HG03175 (cell line): ENCODE results near the gene NLRP3.

Source experiments
- ATAC-seq: cut with Tn5 transposase; IDR thresholded peaks from one replicate; pipeline ENCODE4 v1.9.1; 2021; ENCODE audit warnings: mild to moderate bottlenecking, moderate library complexity; ENCODE audit not compliant: unreplicated experiment

Gene NLRP3

DNA sequence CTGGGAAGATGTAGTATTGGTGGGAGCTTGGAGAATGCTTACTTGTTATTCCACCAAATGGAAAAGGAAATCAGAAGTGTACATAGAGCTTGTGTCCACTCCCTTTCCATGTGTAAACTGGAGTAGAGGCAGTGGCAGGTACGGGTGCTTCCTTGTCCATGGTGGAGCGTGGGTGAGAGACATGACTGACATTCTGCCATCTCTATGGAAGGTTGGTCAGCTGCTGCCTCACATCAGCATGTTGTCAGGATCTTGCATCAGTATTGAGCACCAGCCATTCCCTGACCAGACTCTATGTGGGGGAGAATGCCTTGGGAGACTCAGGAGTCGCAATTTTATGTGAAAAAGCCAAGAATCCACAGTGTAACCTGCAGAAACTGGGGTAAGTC, 19.8 kb downstream of the NLRP3 start:
- no peak for ATAC-seq

DNA sequence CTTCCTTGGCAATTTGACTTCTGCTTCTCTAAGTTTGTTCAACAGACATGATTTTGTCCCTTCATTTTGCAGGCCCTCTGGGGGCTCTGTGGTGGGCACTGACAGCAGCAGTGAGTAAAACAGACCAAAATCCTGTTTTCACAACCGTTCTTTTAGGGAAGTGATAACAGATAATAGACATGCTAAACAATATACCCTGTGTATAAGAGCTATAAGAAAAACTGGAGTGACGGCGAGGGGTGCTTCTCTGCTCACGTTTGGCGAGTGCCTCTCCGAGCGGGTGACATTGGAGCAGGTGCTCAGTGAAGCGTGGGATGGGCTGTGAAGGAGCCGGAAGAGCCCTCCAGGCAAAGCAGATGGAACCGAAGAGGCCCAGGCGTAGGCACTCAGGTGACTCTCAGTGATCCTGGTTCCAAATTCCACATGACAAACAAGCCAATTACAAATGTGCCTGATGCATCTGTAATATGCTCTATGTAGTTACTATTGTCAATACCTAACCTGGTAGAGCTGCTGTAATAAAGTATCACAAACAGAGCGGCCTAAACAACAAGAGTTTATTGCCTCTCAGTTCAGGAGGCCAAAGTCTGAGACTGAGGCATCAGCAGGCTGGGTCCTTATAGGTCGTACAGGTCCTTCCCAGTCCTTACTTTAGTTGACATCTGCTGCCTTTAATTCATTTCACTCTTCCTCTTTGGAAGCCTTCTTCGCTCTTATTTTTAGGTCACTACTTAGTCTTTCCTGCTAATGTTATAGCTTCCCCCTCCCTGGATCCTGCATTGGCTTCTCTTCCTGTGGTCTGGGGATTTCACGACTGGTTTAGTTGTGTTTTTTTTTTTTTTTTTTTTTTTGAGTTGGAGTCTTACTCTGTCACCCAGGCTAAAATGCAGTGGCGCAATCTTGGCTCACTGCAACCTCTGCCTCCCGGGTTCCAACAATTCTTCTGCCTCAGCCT, 21.9 kb downstream of the NLRP3 start:
- no peak for ATAC-seq

DNA sequence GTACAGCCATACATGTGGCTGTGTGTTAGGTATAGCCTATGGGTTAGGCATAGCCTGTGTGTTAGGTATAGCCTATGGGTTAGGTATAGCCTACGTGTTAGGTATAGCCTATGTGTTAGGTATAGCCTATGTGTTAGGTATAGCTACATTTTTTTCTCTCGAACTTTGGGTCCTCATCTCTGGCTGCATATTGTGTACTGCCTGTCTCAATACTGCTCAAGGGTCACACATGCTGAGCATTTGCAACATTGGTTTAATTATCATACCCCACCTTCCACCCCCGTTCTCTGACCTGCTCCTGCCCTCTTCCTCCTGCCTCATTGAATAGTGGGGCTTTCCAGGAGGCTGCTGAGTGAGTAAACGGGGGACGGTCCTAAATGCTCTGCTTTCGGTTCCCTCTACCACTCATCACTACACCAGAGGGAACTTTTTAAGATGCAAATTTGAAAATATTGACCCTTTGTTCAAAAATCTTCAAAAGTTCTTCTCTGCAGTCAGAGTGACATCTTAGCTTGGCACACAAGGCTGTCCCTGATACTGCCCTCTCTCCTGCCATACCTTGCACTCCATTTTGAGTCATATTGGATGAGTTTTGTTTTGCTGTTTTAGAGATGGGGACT, 24.1 kb downstream of the NLRP3 start:
- peak; percentile 94 for ATAC-seq

DNA sequence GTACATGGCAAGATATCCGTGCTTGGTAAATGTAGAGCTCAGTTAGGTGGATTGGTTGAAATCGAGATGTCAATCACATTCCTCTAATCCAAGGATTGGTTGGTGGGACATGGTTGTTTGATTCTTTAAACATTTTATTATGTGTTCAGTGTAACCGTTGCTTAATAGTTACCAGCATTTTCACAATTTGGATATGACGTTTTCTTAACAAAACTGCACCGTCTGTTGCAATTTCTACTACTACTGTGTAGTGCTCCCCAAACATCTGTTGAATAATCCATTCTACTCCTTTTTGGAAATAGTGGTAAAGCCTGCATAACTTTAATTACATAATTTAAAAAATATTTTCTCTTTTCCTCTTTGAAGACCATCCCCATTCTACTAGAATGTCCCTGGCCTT, 25.6 kb downstream of the NLRP3 start:
- no peak for ATAC-seq

DNA sequence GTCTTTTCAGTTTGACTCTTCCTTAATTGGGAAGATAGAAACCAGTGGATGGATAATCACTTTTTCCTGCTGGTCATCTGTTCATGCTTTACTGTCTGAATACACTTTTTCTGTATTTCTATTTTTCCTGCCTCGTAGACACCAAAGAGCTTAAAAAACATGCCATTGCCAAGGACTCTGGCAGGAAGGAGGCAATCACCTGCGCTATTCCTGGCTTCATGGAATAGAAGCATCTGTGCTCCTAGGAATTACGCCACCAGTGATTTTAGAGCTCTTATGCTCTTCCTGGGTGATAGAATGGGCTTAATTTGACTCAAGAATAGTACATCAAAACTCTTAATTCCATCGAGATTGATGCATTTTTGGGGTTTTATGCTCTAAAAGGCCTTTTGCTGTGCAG, 26.2 kb downstream of the NLRP3 start:
- ATAC-seq: no peak

DNA sequence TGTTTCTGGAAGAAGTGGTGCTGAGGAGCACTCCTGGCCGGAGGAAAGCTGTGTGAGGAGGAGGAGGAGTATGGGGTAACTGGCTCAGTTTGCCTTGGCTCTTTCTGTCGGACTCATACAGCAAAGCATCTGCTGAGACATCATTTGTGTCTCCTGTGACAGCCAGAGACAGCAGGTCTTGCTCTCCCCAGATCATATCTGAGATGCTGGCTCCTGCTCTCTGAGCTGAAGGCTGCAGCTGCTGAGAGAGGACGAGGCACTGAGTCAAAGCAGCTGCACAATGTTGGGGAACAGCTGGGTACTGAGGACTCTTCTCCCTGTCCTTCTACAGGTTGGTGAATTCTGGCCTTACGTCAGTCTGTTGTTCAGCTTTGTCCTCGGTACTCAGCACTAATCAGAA, 27.7 kb downstream of the NLRP3 start:
- no peak for ATAC-seq

DNA sequence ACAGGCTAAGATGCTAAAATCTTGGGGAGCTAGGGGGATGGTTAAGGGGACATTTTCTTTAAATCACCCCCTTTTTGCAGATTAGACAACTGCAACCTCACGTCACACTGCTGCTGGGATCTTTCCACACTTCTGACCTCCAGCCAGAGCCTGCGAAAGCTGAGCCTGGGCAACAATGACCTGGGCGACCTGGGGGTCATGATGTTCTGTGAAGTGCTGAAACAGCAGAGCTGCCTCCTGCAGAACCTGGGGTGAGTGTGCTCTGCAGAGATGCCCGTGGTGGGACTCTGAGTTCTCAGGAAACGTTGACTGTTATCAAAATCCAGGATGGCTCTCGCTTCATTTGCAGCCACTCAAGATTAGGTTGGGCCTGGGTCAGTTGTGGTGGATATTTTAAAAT, 28.6 kb downstream of the NLRP3 start:
- ATAC-seq: no peak

DNA sequence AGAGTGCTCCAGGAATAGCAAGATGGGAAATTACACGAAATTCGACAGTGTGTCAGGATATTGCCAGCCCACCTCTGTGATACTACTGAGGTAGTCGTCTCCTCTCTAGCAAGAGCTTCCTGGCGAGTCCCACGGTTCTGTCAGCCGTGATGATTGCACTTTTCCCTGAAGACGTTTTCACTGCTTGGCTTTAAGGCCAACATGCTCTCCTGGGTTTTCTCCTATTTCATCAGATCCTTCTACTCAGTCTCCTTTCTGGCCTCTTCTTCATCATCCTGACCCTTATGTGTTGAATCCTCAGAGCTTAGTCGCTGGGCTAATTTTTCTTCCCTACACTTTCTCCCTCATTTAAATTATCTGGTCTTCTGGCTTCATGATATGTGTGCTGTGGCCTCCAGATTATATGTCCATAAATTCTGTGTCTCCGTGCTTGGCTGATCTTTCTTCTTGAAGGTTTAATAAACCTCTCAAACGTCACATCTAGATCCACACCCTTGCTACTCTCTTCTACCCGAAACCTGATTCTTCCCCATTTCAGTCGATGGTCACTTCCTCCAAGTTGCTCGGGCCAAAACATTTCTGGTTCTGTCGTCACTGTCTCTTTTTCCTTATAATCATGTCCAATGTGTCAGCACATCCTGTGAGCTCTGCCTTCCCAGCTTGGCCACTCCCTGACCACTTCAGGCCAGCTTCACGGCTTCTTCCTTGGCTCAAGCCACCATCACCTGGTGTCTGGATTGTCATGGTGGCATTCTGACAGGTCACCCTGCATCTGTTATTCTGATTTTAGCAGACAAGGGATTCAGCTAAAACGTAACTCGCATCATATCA, 29.8 kb downstream of the NLRP3 start:
- ATAC-seq: no peak

DNA sequence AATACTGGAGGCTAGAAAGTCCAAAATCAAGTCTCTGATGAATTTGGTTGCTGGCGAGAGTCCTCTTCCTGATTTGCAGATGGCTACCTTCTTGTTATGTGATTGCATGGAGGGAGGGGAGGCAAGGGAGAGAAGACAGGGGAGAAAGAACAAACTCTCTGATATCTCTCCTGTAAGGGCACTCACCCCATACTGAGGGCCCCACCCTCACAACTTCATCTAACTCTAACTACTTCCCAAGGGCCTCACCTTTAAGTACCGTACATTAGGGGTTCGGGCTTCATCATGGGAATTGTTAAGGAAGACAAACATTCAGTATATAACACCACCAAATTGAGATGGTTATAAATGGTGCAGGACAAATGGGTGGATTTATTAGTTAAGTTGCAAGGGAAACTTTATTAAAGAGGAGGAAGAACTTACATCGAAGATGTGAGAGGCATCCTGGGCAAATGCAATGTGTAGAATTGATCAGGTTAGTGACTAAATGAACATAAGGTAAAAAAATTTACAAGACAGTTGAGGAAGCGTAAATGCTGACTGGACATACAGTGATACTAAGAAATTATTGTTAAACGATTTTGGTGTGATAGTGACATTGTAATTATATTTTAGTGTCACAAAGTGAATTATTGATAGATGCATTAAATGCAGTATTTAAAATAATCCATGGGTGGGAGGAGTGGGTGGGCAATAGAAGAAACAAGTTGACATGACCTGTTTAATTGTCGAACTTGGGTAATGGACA, 31.4 kb downstream of the NLRP3 start:
- no peak for ATAC-seq

DNA sequence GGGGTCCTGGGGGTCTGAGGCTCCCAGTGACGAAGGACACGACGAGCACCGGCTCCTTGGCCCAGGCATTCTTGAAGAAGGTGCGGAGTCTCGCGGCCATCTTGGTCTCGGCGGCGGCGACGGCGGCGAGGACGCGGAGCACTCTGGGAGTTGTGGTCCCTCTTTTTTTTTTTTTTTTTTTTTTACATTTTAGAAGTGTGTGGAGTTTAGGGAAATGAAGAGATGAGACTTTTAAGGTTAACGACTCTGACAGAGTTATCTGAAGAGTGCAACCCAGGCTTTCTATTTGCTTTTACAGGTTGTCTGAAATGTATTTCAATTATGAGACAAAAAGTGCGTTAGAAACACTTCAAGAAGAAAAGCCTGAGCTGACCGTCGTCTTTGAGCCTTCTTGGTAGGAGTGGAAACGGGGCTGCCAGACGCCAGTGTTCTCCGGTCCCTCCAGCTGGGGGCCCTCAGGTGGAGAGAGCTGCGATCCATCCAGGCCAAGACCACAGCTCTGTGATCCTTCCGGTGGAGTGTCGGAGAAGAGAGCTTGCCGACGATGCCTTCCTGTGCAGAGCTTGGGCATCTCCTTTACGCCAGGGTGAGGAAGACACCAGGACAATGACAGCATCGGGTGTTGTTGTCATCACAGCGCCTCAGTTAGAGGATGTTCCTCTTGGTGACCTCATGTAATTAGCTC, 32.3 kb downstream of the NLRP3 start:
- ATAC-seq: no peak

DNA sequence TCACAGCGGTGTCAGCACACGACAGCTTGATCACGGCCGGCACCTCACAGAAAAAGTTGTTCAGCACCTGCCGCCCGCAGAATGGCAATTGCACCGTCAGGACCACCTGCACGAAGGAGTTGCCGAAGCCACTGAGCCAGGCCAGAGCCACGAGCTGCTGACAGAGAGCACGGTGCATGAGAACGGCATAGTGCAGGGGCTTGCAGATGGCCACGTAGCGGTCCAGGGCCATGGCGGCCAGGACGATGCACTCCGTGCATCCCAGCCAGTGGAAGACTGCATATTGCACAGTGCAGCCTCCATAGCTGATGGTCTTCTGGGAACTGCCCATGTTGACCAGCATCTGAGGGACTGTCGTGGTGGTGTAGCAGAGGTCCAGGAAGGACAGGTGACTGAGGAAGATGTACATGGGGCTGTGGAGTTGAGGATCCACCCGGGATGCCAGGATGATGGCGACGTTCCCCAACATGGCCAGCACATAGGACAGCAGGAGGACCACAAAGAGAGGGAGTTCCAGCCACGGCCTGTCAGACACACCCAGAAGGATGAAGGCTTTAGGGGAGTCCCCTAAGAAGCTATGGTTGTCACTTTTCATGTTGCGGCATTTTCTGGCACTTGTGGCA, 35.5 kb downstream of the NLRP3 start:
- no peak for ATAC-seq

DNA sequence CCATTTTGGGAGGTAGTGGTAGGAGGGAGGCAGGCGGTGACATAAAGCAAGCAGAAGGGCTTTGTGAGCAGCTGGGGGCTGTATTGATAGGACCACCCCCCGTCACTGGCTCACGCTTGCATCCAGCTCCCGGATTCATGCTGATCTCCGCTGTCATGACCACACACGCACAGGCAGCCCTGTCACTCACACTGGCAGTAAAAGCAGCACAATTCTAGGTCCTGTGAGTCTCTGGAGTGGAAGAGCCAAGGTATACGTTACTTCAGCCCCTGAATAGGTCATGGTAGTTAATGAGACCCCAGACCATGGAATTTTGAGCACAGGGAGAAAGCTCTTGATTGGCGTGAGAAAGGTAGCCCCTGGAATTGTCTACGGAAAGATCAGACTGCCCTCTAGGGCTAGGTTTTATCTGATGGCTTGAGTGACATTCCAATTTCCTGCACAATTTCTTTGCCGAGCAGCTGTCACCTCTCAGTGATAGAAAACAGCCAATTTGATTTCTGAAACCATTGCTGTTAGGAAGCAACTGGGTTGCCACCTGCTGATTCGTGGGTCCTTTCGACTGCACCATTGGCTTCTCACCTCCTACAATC, 36.6 kb downstream of the NLRP3 start:
- no peak for ATAC-seq

DNA sequence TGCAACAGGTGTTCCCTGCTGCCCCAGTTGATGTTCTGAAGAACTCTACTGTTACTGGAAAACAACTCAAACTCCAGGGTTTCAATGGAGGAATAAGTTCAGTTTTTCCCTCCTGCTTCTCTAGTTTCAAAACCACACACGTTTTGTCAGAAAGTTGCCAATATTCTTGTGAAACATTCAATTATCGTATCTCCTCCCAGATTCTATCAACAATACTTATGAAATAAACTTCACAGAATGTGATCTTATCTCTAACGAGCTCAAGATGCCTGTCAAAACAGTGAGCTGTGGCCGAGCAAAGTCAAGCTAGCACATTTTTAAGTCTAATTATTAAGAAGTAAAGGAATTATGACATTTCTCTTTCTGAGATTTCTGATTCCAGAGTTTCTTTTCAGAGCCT, 37.3 kb downstream of the NLRP3 start:
- ATAC-seq: no peak

DNA sequence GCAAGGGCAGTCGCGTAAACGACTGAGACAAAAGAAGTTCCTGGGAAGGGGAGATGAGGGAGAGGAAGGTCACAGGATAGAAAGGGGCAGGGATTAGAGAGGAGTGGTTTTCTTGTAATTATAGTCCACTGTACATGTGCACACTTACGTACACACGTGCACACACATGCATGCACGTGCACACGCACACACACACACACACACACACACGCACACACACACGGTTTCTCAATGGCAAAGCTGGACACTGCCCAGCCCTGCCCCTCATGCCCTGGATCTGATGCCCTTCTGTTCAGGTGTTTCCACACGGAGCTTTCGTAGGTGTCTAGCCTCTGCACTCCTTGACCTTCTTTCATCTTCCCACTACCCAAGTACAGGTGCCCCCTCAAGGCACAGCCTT, 38.0 kb downstream of the NLRP3 start:
- no peak for ATAC-seq

DNA sequence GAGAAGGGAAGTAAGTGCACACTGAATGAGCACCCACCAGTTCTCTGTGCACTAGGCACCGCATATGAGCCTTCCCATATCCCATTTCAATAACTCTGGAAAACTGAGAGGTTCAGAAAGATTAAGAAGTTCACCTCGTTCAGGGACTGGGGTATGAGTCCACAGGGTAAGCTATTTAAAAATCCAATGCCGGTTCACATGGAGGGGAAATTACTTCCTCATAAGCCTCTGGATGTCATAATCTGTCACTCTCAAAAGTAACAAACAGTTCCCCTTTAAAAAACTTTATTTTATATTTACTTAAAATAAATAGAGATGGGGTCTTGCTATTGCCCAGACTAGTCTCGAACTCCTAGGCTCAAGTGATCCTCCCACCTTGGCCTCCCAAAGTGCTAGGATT, 40.0 kb downstream of the NLRP3 start:
- no peak for ATAC-seq

DNA sequence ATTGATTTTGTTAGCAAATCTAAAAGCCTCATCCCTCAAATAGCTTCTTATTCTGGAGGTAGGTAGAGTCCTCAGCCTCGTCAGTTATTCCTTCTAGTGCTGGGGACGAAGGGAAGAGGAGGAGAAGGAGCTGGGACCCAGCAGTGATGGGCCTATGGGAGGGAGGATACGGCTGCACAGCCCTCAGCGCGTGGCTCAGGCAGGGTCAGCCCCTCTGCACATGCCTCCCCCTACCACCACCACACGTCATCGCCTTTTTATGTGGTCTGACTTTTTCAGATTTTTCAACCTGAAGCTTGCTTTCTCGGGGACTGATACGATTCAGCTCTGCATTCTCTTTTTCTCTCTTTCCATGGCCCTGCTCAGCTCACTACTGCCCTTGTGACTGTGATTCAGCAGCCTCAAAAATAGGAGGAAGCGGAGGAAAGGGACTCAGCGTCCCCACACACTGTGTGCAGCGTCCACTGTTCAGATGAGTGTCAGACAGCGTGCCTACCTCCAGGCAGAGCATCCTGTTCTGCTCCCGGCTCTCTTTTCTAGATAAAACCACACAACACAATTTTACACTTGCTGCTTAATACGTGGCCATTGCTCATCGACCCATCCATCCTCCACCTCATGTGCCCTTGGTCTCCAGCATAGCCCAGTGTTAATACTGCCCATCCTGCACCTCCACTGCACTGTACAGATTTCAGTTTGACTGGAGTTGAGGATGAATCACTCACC, 41.1 kb downstream of the NLRP3 start:
- no peak for ATAC-seq

DNA sequence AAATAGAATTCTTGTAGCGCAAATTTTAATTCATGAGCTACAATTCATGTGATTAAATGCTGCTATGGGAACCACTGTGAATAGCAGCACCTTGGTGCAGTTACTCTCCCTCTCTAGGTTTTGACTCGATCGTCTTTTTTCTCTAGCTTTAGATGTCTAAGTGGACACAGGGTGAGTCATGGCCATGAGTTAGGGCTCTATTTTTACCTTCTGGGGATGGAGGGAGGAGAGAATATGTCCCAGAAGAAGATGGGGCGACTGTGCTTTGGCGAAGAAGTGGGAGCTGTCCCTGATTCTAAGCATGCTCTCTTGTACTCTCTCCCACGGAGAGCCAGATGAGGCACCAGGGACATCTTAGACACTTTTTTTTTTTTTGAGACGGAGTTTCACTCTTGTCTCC, 43.5 kb downstream of the NLRP3 start:
- no peak for ATAC-seq

DNA sequence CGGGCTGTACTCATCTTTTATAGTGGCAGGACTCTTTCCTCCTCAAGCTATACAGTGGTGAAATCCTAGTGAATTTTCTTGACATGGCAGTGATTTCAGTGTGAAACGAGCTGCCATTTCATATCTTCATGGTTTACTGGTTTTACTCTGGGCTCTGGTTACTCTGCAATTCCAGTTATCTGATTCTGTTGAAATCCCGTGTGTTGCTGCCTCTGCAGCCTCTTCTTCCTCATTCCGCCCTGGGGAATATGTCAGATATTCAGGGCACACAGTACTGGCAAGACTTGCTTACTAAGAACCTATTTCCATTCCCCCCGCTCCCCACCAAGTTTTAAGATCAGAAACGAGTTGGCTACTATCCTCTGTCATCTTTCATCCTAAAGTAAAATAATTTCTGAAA, 49.8 kb downstream of the NLRP3 start:
- no peak for ATAC-seq

DNA sequence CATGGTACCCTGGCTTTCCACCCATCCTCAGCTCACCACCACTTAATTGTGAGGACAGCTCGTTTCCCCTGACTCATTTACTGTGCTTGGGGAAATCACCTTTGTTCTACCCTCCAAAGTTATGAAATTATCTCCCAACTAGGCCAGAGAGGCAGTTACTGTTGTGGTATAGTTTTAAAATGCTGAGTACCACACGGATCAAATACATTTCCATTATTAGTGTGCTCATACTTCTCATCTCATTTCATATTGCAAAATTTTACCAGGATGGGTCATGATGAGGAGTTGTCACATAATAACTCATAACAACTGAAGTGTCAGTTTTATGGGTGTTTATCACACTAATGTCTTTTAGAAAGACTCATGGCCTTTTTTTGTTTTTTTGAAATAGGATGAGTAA, 51.2 kb downstream of the NLRP3 start:
- ATAC-seq: no peak
